Activated CD4-positive, alpha-beta T cell treated with anti-CD3 and anti-CD28 coated beads for 48 hours (primary cell): ENCODE data around the gene RETN.

ENCODE experiments used
- DNase-seq: peaks from one replicate; pipeline ENCODE4 v3.0.0-alpha.2; 2020

The RETN gene, protein sequence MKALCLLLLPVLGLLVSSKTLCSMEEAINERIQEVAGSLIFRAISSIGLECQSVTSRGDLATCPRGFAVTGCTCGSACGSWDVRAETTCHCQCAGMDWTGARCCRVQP

GRCh38 chr19:7668842-7669241 lies at the start of gene RETN:
Gene RETN, plus strand, starts transcription at chr19:7669049. Its CDS starts 278 bp downstream, at chr19:7669327.
- DNase-seq, result no peak

DNA sequence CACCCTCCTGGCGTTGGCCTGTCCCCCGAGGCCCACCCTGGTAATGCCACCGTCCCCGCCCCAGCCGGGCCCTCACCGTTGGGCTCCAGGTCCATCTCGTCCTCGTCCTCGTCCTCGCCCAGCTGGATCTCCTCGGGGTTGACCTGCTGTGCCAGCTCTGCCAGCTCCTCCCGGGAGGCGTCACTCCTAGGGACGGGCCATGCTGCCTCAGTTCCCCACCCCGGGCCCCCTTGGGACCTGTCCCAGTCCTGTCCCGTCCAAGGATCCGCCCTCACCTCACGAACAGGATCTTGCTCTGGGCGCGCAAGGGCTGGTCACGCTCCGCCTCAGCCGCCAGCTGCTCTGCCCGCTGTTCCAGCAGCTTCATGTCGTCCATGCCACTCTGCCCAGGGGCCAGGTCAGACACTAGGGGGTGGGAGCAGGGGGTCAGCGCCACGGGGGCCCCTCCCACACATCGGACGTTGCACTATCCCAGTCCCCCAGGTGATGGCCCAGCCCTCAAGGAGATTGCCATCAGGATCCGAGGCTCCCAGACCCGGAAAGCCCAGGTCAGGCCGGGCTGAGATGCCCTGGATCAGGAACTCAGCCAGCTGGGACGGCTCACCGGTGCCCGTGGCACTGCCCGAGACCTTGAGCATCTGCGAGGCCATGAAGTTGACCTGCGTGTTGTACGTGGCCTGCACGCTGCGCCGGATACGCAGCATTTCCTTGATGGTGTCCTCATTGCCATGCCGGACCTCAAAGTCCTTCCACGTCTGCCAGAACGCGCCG lies 49.0 kb upstream of the RETN start:
- no peak for DNase-seq

DNA sequence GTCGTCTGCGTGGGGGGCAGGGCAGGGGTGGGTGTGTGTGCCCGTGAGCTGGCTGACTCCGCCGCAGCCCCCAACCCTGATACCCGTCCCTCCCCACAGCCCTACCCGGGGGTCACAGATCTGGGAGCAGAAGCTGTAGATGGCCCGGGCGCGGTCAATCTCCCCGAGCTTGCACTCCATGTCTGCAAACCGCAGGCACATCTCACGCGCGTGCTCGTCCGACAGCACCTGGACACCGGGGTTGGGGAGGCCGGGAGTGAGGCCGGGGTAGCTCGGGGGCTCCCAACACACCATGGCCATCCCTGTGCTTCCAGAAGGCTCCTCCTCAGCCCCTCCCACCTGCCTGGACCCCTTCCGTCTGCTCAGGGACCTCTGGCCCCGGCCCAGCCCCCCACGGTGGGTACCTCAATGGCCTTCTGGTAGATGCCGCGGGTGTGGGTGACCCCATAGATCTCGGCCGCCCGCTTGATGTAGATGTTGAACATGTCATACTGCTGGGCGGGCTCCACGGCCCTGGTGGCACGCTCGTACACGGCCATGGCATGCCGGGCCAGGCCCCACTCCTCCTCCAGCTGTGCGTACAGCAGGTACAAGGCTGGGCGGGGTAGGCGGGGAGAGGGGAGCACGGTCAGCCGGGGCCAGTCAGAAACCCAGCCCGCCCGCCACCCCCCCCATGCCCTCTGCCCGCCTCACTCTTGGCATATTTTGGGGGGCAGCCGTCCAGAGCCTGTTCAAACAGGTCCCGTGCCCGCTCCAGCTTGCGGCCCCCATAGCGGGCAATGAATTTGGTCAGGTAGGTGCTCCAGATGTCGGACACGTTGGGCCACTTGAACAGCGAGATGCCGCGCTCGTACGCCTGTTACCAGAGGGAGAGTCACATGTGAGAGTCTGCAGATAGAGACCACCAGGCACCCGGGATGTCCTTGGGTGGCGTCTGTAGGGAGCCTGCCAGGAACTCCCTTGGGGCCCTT lies 48.1 kb upstream of the RETN start:
- DNase-seq, result no peak

DNA sequence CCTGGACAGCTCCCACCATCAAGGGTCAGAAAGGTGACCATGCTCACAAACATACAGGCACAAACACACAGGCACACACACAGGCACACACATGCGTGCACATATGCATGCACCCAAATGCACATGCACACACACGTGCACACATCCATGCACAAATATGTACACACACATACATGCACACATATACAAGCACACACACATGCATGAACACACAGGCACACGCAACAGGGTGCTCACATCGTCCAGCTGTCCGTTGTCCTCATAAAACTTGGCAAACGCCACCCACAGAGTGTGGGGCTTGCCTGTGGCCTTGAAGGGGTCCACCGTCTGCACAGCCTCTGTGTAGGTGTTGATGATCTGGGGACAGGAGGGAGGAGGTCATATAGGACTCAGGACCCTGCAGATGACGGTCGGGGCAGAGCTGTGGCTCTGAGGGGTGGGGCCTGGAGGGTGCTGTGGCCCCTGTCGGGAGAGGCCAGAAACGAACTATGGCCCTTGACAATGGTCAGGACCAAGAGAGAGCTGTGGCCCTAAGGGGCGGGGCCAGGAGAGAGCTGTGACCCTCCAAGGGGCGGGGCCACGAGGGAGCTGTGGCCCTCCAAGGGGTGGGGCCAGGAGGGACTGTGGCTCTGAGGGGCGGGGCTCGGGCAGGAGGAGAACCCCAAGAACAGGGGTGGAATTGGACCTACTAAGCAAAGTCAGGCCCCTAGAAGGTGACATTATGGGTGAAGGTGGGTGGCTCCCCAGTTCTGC lies 45.7 kb upstream of the RETN start:
- DNase-seq, result peak; percentile 31

DNA sequence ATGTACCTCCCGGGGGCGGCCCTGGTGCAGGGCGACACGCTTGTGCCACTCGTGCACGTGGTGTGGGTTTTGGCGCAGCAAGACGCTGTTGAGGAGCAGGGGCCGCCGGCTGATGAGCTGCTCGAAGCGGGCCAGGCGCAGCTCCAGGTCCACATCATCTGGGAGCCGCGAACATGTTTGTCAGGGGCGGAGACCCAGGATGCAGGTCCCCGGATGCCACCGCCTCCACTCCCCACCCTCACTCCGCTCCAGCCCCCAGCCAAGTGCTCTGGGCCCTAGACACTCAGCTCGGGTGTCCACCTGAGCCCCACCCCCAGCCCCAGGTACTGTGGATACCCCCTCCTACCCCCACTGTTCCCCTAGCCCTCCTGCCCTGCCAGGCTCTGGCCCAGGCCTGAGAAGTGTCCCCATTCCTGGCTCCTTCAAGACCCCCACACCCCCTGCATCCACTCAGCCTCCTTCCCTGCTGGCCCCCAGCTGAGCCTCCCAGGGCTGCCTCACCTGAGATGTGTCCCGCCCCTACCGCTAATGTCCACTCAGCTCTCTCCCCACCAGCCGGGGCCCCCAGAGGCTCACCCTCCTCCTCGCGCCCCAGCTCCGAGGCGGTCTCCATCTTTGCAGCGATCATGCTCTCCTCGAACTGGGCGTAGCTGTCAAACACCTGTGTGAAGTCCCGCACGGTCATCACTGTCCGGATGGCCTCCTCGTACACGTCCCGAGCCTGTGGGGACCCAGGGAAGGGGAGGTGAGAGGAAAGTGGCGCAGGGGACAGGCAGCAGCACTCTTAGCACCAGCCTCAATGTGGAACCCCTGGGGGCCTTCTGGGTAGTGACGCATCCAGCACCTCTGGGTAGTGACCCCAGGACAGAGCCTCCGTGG lies 44.9 kb upstream of the RETN start:
- DNase-seq, result no peak

- no peak for DNase-seq
Observed at GRCh38 chr19:7624810-7625209, 44.0 kb upstream of the RETN start.

DNA sequence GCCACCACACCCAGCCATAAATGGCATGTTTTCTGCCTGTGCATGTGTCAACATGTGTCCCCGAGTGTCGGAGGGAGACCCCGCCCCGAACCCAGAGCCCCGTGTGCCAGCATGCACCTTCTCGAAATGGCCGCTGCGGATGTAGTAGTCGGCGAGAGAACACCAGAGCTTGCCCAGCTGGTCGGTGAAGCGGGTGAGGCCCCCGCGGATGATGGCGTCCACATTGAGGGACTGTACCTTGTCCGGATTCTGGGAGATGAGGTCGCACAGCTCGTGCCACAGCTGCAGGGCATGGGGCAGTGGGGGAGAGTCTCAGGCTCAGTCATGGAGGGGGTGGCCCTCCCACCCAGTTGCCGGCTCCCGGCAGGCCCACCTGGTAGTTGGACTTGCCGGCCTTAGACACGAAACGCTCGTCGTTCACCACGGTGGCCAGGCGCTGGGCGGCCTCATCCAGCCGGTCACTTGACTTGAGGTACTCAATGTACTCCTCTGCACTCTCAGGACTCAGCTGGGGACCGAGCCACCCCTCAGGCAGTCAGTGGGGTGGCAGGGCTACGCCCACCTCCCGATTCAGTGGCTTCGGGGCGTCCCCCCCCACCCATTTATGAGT lies 43.0 kb upstream of the RETN start:
- no peak for DNase-seq

DNA sequence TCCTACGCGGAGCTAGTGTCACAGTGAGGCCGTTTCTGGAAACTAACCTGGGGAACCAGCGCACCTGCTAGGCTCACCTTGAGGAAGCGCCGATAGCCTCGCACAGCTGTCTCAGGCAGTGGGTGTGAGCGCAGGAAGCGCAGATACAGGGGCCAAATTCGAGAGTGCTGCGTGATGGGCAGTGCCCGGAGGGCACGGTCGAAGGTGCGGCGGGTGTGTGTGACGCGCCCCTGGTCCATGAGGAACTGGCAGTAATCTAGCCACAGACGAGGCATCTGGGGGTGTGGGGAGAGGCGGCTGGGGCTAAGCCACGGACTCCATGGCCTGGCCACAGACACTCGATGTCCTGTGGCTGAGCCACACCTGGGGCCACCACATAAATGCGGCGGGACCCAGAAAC lies 41.7 kb upstream of the RETN start:
- DNase-seq, result no peak

GRCh38 chr19:7628589-7629311 lies 40.1 kb upstream of the RETN start:
- no peak for DNase-seq

GRCh38 chr19:7629347-7630054 lies 39.3 kb upstream of the RETN start, which contains the start of the genes PET100 and XAB2:
Gene PET100, plus strand, starts transcription at chr19:7629793. Its CDS starts 41 bp downstream, at chr19:7629834.
Gene XAB2, minus strand, starts transcription at chr19:7629545. Its CDS starts 18 bp downstream, at chr19:7629527.
- peak; percentile 96 for DNase-seq

- no peak for DNase-seq
Observed at GRCh38 chr19:7631577-7631976, 37.3 kb upstream of the RETN start.

GRCh38 chr19:7632340-7633203 lies 36.3 kb upstream of the RETN start:
- no peak for DNase-seq

- DNase-seq, result no peak
Observed at GRCh38 chr19:7633698-7634097, 35.2 kb upstream of the RETN start, which contains the start of gene PCP2. Gene PCP2, minus strand, starts transcription at chr19:7633719. Its CDS starts 262 bp downstream, at chr19:7633457.

DNA sequence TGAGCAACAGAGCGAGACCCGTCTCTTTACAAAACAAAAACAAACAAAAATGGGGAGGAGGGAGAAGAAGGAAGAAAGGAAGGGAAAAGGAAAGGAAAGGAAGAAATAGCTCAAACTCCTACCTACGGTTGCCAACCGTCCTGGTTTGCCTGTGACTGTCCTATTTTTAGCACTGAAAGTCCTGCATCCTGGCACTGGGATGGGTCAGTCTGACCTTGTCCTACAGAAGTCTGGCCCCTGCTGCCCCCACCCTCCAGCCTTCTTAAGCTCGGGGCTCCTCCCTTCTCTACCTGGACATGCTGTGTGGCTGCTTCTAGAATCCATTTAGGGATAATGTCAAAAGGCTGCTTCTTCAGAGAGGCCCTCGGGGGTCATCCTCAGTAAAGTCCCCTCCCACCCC lies 33.2 kb upstream of the RETN start:
- no peak for DNase-seq

DNA sequence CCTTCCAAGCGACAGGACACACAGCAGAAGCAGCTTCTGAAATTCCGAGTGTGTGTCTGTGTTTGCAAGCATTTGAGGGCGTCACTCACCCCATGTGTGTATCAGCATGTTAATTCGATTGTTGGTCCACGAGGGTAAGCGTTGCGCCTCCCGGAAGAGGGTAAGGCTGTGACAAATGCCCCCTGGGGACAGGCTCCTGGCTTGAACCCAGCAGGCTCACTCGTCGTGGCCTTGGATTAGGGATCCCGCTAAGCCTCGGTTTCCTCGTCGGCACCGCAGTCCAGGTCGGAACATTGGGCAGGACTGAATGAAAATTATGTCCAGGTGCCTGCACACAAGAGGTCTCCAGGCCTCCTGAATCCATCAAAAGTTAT lies 32.5 kb upstream of the RETN start:
- no peak for DNase-seq

DNA sequence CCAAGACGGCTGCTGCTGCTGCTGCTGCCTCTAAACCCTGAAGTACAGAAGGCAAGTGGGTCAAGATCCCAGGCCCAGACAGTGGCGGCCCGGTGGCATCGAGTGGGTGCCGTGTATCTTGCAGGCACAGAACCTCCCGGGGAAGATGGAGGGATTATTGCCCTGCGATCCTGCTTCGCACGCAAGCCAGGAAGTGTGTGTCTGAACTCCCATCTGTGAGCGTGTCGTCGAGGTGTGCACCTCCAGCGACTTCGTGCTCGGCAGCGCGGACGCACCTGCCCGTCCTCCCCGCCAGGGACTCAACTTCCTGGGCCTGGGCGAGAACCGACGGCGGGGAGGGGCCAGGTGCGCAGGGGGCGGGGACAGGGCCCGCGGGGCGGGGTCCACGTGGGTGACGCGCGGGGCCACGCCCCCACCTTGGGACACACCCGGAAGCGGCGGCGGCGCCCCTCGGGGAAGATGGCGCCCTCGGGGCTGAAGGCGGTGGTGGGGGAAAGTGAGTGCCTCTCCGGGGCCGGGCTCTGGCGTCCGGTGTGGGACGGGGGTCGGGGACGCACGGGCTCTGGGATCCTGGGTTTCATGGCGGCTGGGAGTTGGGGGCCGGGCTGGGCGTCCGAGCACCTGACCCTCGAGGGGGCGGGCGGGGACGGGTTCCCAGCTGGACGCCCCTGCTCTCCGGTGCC lies 32.0 kb upstream of the RETN start, which contains the start of gene STXBP2:
Gene STXBP2 (plus strand): TSS at position 420 of the 683 bp plus-strand sequence. CDS start 40 bp downstream, at position 460.
- DNase-seq, result peak; percentile 93

DNA sequence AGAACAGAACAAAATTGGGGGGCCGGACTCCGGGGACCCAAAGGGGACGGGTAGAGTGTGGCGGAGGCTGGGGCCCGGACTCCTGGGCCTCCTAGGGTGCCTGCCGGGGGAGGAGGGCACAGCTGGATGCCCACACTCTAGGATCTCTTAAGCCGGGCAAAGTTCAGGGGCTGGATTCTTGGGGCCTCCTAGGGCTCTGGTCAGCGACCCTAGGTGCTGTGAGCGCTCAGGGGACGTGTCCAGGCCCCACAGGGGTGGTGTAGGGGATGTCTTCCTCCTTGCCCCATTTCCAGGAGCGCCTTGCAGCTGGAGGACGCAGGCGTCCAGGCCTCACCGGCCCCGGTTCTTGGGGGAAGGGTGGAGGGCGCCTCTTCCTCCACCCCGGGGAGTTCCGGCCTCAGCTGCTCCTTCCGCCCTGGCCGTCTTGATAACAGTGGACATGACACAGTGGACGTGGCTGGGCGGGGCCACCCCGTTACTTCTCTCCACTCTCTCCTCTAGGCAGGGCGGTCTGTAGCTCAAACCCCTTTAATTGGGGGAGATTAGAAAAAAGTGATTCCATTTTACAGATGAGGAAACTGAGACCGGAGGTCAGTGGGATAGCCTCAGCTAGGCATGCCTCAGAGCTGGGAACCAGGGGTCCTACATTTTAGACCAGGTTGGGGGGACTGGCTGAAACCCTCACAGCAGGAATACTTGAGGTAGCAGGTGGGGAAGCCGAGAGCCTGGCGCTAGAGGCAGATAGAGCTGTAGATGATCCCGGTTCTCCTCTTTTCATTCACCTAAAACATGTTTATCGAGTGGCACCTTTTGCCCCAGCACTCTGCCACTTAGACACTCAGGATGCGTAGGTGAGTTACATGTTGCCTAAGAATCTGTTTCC lies 31.2 kb upstream of the RETN start:
- DNase-seq, result peak; percentile 26
